ENCODE measurements around the gene RPS10. TPM values are rescaled to one million over a fixed set of nuclear protein-coding genes. Genes with fewer than 3 reads are reported as not detected.
"Not testable (repeated sequence)": the region's sequence is repeated elsewhere in the genome, so short reads cannot be mapped to it uniquely, and the experiment has no call there.

Gene RPS10
- total RNA-seq, 4 donors from 2014 or later: 983 to 4,649 (median 2,673) TPM

DNA sequence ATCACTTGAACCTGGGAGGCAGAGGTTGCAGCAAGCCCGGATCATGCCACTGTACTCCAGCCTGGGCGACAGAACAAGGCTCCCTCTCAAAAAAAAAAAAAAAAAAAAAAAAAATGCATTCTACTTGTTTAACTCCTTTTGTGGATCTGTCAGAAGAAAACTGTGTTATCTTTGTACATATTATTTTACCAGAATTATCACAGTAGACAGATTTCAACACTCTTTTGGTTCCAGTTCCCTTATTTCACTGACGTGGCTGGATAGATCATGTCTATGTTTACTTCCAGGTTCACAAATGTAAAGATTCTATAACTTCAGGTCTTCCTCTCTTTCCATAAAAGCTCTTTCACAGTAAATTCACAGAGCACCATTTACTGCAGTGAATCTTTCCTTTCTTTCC, 51.8 kb downstream of the RPS10 start:
- DNase-seq: no peak
- TF ChIP-seq, protein P1, sequence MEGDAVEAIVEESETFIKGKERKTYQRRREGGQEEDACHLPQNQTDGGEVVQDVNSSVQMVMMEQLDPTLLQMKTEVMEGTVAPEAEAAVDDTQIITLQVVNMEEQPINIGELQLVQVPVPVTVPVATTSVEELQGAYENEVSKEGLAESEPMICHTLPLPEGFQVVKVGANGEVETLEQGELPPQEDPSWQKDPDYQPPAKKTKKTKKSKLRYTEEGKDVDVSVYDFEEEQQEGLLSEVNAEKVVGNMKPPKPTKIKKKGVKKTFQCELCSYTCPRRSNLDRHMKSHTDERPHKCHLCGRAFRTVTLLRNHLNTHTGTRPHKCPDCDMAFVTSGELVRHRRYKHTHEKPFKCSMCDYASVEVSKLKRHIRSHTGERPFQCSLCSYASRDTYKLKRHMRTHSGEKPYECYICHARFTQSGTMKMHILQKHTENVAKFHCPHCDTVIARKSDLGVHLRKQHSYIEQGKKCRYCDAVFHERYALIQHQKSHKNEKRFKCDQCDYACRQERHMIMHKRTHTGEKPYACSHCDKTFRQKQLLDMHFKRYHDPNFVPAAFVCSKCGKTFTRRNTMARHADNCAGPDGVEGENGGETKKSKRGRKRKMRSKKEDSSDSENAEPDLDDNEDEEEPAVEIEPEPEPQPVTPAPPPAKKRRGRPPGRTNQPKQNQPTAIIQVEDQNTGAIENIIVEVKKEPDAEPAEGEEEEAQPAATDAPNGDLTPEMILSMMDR (IDR thresholded peaks at IDR 0.05): no peak
- no peak for TF ChIP-seq POLR2A (IDR thresholded peaks at IDR 0.05)
- Histone ChIP-seq H3K36me3 (peaks cover 0 to 5% (median 0%) of the 10 kb centered on the region in 3 donors), H3K27me3 (no peaks in the 10 kb centered on the region), H3K4me1 (peaks cover 0 to 14% (median 0%) of the 10 kb centered on the region in 3 donors), H3K9me3 (no peaks in the 10 kb centered on the region), H3K27ac (peak overlapping the region in 2 of 4 donors; percentile 0 to 7), H3K4me3 (no peak overlapping the region)
- 58 to 63% methylated on average over 3 of the region's 3 CpGs for WGBS, 2 donors
- intact Hi-C loops (cut with DNase I): no loop called here

DNA sequence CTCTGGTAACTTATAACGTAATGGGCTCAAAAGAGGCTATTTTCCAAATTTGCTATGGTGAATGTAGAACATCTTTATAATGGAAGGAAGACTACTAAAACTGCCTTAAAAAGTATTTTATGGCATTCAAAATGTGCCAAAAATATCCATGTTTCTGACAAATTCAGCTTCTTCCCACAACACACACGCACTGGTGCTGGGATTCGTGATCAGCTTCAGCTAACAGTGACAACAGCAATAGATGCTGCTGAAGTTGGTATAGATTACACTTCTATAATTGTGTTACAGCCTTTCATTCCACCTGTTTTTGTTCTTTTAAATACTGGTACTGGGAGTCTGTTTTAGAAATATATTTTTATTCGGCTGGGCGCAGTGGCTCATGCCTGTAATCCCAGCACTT, 52.4 kb downstream of the RPS10 start:
- WGBS, 2 donors: 90 to 94% methylated on average over 5 of the region's 5 CpGs
- intact Hi-C loops (cut with DNase I): no loop called here
- TF ChIP-seq, protein P1 (IDR thresholded peaks at IDR 0.05): no peak
- TF ChIP-seq POLR2A (IDR thresholded peaks at IDR 0.05): no peak
- DNase-seq: no peak
- Histone ChIP-seq H3K9me3 (no peaks in the 10 kb centered on the region), H3K36me3 (peaks cover 0 to 5% (median 0%) of the 10 kb centered on the region in 3 donors), H3K27me3 (no peaks in the 10 kb centered on the region), H3K4me3 (no peak overlapping the region), H3K27ac (peak overlapping the region in 1 of 4 donors; percentile 0), H3K4me1 (peaks cover 0 to 14% (median 0%) of the 10 kb centered on the region in 3 donors)

DNA sequence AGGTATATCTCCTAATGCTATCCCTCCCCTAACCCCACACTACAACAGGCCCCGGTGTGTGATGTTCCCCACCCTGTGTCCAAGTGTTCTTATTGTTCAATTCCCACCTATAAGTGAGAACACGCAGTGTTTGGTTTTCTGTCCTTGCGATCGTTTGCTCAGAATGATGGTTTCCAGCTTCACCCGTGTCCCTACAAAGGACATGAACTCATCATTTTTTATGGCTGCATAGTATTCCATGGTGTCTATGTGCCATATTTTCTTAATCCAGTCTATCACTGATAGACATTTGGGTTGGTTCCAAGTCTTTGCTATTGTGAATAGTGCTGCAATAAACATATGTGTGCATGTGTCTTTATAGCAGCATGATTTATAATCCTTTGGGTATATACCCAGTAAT, 54.0 kb downstream of the RPS10 start:
- peaks cover 0 to 14% (median 0%) of the 10 kb centered on the region in 3 donors for H3K4me1 ChIP-seq
- H3K4me3 ChIP-seq; DNase-seq; H3K9me3 ChIP-seq; H3K36me3 ChIP-seq; H3K27ac ChIP-seq; intact Hi-C loops (cut with DNase I); H3K27me3 ChIP-seq: not testable (repeated sequence)
- WGBS, 2 donors: 83 to 89% methylated on average over 5 of the region's 5 CpGs

DNA sequence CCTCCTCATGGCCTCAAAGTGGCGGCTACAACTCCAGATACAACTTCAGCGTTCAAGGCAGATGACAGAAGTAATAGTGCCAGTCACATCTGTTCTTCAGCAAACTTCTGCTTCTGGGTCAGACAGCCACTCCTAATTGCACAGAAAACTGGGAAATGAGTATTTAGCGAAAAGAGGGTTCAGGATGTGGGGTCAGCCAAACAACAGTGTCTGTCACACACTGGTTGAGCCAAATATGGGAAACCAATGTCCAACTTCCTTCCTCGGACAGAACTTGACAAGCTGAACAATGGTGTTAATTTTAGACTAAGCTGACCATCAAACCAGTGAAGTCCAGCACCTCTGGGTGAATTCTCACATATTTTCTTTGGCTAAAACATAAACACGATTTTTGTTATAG, 55.5 kb downstream of the RPS10 start:
- intact Hi-C loops (cut with DNase I): no loop called here
- peaks cover 0 to 26% (median 0%) of the 10 kb centered on the region in 3 donors for H3K4me1 ChIP-seq
- 63 to 79% methylated on average over 5 of the region's 5 CpGs for WGBS, 2 donors
- TF ChIP-seq POLR2A (IDR thresholded peaks at IDR 0.05): no peak
- TF ChIP-seq, protein P1 (IDR thresholded peaks at IDR 0.05): no peak
- no peak for DNase-seq
- H3K27ac ChIP-seq: no peak overlapping the region
- H3K36me3 ChIP-seq: peaks cover 0 to 5% (median 0%) of the 10 kb centered on the region in 3 donors
- H3K9me3 ChIP-seq: no peaks in the 10 kb centered on the region
- H3K4me3 ChIP-seq: no peak overlapping the region
- H3K27me3 ChIP-seq: no peaks in the 10 kb centered on the region

DNA sequence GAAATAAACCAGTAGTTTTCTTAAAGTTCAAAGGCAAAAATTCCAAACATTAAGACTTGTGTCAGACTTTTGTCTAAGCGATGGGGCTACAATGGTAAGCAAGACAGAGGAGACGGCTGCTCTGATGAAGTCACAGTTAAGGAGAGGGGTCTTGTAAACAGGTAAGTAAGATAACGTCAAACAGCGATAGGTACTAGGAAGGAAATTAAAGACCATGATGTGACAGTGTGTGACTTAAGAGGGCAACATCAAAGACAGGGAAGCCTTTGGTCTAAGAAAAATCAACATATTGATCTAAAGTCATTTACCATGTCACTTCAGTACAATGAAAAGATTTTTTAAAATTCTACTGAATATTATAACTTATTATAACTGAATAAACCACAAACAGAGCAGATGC, 56.5 kb downstream of the RPS10 start:
- intact Hi-C loops (cut with DNase I): no loop called here
- Histone ChIP-seq H3K36me3 (peaks cover 0 to 5% (median 0%) of the 10 kb centered on the region in 3 donors), H3K27me3 (no peaks in the 10 kb centered on the region), H3K9me3 (no peaks in the 10 kb centered on the region), H3K4me1 (peaks cover 0 to 26% (median 0%) of the 10 kb centered on the region in 3 donors), H3K4me3 (no peak overlapping the region), H3K27ac (no peak overlapping the region)
- no peak for DNase-seq
- TF ChIP-seq, protein P1 (IDR thresholded peaks at IDR 0.05): no peak
- no peak for TF ChIP-seq POLR2A (IDR thresholded peaks at IDR 0.05)
- WGBS, 2 donors: 83 to 87% methylated on average over 4 of the region's 4 CpGs

Other genes with a start within 250 kb of the RPS10 start
- 100 to 1,000 TPM; 118 to 309 (median 193) TPM for gene HMGA1, start 189.2 kb downstream of the RPS10 start, total RNA-seq
- gene SMIM29, start 177.1 kb downstream of the RPS10 start, total RNA-seq: 10 to 100 TPM; 17.3 to 21.6 (median 18.2) TPM
- gene NUDT3, start 33.4 kb downstream of the RPS10 start, total RNA-seq: 10 to 100 TPM; 14.9 to 33.4 (median 22.4) TPM
- not detected for gene PACSIN1, start 40.0 kb upstream of the RPS10 start, total RNA-seq
- under 1 TPM in 1 of 4 donors, not detected in 3; 0.79 TPM for gene SPDEF, start 130.3 kb upstream of the RPS10 start, total RNA-seq